Measurements from ENCODE around the gene CCL19.
"Not testable (repeated sequence)": the region's sequence is repeated elsewhere in the genome, so short reads cannot be mapped to it uniquely, and the experiment has no call there.

The CCL19 gene

DNA sequence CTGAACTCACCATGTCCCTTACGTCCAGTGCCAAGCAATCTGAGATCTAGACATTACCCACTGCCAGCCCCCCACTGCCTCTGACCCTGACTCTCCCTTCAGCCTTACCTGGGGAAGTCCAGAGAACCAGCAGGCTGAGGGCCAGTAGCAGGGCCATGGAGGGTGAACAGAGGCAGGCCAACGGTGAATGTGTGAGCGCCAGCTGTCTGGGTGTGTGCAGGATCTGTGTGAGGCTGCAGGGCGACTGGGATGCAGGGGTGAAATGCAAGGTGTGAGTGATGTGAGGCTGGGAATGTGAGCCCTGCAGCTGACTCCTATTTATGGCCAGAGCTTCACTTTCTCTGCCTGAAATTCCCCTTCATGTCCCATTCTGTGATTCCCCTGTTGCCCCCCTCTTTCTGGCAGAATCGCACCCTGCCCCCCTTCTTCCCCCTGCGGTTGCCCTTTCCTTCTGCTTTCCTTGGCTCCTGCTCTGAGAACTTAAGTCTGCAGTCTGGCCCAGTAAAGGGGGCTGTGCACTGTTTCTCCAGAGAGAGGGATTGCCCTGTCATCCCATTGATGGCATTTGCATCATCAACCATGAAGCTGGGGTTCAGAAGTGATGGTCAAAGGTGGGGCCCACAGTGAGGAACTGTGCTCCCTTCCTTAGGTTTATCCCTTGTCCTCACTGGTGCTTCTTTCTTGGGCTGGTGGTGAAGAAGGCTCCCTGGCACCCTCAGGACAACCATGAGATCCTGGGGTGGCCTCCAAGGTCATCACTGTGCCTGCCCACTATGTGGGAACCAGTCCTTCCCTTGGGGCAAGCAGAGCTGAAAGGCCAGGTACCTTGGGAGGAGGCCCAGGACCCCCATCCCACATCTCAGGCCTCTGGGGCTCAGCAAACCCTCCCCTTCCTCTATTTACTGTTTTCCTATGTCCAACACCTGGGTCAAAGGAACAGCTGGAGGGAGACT, at the start of gene CCL19:
Gene CCL19 (minus strand): TSS at position 294 of the 953 bp plus-strand sequence. CDS start 137 bp downstream, at position 157.
- DNase-seq: no peak

DNA sequence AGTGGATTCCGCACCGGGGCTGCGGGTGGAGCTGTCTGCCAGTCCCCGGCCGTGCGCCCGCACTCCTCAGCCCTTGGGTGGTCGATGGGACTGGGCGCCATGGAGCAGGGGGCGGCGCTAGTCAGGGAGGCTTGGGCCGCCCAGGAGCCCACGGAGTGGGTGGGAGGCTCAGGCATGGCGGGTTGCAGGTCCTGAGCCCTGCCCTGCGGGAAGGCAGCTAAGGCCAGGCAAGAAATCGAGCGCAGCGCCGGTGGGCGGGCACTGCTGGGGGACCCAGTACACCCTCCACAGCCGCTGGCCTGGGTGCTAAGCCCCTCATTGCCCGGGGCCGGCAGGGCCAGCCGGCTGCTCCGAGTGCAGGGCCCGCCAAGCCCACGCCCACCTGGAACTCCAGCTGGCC, 49.1 kb upstream of the CCL19 start:
- not testable (repeated sequence) for DNase-seq

DNA sequence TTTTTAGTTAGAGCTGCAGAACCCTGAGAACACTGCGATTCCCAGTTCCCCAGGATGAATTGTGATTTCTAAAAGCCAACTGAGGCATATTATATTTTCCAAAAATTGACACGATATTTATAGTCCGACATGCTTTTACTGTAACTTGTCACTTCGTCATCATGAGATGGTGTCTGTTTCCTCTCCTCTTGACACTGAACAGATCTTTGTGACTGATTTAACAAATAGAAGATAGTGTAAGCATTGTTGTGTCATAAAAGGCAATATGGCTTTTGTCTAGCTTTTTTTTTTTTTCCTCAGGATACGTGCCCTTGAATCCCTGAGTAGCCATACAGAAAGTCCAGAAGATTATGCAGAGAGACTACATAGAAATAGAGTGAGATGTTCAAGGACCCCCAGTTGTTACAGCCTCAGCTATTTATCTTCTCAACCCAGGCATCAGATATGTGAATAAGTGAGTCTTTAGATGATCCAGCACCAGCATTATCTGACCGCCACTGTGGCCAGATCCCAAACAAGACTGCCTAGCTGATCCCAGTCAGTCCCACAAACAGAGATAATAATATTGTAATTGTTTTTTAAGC, 46.7 kb upstream of the CCL19 start:
- no peak for DNase-seq

DNA sequence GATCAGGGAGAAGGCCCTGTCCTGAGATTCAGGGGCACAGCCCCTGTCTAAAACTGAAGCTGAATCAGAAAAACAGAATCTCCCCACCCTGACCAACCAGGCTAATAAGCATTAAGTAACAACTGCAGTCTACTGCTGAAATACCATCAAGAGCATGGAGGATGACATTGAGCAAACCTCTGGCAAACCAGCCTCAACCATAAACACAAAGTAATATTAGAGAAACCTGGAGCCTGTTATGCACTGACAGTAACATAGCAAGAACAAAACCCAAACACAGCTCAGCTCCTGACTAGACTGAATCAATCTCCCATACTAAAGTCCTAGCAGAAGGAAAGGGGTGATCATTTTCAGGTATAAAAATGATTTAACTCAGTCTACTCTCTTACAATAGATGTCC, 43.6 kb upstream of the CCL19 start:
- DNase-seq: no peak

DNA sequence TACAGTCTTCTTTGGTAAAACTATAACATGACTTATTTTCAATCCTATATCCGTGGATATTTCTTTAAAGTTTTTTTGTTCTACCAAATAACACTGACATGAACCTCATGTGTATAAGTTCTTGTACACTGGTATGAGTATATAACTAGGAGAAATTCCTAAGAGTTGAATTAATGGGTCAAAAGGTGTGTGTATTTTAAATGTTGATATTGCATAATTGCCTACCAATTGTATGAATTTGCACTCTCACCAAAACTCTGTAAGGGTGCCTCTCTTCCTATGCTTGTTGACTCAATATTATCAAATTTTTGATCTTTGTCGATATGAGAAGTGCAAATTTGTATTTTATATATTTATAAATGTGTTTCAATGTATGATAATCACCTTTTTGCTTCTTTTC, 41.8 kb upstream of the CCL19 start:
- no peak for DNase-seq

DNA sequence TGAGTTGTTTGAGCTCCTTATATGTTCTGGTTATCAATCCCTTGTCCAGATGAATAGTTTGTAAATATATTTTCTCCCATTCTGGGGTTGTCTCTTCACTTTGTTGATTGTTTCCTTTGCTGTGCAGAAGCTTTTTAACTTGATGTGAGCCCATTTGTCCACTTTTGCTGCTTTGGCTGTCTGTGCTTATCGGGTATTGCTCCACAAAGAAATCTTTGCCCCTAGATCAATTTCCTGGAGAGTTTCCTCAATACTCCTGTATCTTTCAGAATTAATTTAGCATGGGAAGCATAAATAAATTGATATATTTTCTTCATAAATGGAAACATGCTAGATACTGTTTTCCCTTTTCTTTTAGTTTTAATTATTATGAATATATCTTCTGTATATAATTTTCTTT, 41.4 kb upstream of the CCL19 start:
- DNase-seq: no peak

DNA sequence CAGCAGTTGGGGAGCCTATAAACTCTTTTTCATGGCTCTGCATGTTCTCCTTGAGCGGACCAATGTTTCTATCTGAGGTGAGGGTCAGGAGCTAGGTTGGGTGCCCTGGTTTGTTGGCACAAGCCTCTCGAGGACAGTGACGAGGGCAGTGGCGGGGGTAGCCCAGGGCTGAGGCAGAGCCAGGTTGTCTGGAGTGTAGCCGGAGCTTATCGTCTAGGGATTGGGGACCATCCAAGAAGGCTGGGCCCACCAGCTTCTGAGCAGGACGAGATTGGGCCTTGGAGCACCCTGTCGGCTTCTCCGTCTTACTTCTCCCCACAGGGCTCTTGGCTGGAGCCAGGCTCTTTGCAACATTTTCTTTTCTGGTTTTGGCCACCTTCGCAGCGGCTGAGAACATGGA, 32.1 kb upstream of the CCL19 start:
- no peak for DNase-seq

DNA sequence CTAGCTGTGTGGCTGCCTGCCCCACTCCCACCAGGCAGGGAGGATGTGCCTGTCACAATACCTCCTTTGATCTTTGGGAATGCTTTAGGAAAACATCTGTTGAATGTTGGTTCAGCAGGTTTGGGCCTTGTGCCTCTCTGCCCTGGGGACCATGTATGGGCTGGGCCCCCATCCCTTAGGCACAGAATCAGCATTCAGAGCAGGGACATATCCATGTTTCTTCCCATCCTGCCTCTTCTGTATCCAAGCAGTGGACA, 28.6 kb upstream of the CCL19 start:
- not testable (repeated sequence) for DNase-seq

DNA sequence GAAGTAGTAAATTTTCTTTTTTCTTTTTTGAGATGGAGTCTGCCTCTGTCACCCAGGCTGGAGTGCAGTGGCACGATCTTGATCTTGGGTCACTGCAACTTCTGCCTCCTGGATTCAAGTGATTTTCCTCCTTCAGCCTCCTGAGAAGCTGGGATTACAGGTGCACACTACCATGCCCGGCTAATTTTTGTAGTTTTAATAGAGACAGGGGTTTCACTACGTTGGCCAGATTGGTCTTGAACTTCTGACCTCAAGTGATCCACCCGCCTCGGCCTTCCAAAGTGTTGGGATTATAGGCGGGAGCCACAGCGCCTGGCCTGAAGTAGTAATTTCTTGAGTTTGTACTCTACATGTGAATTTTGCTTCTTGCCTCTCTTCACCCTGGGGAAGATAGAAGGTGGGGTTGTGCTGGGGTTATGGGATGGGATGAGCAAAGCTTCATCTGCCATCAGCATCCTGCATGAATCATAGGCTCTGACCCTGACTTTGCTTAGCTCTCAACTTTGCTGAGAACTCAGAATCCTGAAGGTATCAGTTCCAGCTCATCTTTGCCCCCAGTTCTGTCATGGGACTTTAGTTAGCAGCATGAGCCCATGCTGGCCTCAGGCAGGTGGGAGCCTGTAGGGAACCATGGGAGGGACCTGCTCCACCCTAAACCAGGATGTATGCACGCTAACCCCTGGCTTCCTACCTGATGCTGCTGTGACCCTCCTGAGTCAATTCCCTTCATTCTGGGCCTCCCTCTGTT, 28.1 kb upstream of the CCL19 start:
- DNase-seq: no peak

DNA sequence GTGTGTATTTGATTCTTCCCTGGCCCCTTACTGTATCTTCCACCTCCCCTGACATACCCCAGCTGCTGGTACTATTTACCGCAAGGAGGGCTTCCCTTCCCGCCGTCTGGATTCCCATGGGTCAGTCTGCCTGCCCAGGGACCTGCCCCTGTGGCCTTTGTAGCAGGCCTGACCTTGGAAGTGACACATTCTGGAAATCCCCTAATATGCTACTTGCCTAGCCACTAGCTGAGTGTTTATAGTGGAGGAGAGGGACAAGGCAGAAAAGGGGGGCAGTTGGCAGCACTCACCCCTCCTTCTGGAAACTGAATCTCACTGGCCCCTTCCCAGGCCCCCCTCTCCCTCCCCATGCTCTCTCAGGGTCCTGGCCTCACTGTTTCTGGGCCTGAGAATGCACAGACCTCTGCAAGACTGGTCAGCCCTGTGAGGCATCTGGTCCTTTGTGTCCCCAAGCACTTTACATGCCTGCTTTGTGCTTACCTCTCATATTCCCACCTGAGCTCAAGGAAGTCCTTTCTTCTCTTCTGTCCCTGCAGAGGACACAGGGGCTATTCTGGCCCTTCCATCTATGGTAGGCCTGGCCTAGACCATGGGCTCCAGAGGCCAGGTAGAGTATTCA, 27.0 kb upstream of the CCL19 start:
- DNase-seq: no peak

DNA sequence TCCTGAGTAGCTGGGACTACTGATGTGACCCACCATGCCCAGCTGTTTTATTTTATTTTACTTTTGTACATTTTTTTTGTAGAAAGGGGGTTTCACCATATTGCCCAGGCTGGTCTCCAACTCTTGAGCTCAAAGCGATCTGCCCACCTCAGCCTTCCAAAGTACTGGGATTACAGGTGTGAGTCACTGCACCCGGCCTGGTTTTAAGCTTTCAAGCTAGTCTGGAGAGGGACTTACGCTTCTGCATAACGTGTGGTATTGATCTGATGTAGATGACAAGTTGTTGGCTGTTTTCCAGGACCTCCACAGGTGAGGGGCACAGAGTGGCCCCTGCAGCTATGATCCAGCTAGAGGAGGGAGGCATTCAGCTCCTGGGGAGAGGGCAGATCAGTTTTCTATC, 25.6 kb upstream of the CCL19 start:
- no peak for DNase-seq

DNA sequence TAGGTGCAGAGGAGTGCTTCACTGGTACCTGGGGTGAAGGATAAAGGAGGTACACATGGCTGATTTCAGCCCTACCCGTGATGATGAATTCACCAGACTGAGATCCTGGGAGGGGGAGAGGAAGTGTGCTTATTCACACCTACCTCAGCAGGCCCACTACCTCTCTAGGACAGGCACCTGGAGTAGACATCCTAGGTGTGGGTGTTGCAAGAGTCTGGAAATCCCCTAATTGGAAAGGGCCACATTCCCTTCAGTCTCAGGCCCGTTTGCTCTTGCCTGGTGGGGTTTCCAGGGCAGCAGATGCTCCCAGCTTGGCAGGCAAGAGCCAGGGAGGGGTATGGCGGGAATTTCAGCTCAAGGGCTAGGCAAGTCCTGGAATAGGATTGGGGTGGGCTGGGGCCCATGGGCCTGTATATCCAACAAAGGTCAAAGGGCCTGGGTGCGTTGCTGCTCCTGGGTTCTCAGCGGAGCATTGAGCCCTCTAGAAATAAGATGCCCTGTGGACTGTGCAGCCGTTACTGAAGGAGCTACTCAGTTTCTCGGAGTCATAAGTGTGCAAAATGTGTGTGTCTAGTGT, 24.7 kb upstream of the CCL19 start:
- no peak for DNase-seq

DNA sequence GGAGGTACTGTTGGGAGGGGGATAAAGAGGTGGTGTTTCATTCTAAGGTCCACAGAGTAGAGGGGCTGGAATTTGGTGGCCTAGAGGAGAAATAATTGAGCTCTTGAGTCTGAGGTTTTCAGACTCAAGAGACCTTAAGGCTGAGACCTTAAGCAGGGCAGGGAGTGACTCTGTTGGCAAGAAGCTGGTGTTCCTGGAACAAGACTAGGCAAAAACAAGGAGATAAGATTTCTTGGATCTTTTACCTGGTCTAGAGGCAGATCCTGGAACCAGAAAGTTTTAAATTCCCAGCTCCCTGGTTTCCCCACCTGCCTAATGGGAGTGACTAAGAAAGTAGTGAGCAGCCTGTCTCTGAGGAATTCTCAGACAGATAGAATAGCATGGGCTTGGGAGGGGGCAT, 22.9 kb upstream of the CCL19 start:
- no peak for DNase-seq

DNA sequence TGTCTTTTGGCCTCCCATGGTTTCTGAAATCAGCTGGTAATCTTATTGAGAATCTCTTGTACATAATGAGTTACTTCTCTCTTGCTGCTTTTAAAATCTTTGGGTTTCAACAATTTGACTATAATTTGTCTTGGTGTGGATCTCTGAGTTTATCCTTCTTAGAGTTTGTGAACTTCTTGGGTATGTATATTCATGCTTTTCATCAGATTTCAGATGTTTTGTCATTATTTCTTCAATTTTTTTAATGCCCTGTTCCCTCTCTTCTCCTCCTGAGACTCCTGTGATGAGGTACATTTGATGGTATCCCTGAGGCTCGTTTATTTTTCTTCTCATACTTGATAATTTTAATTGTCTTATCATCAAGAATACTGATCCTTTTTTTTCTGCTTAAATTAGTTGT, 21.1 kb upstream of the CCL19 start:
- DNase-seq: no peak

DNA sequence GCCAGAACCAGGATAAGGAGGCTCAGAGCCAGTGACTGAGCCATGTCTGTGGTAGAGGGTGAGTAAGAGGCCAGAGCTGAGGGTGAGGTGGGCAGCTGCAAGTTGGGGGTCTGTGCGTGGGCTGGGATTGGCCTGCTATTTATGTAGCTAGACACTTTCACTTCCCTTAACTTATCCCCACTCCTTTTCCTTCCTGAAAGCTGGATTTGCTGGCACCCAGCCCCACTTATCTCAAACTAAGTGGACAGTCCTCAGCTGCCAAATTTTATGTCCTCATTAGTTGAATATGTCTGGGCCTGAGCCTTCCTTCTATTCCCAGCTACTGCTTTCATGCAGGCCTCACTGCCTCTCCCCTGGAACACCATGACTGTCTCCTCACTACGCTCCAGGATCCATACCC, 18.9 kb upstream of the CCL19 start, which contains the start of gene CCL21:
Gene CCL21 (minus strand): TSS at position 114 of the 400 bp plus-strand sequence. CDS start 70 bp downstream, at position 44.
- no peak for DNase-seq

DNA sequence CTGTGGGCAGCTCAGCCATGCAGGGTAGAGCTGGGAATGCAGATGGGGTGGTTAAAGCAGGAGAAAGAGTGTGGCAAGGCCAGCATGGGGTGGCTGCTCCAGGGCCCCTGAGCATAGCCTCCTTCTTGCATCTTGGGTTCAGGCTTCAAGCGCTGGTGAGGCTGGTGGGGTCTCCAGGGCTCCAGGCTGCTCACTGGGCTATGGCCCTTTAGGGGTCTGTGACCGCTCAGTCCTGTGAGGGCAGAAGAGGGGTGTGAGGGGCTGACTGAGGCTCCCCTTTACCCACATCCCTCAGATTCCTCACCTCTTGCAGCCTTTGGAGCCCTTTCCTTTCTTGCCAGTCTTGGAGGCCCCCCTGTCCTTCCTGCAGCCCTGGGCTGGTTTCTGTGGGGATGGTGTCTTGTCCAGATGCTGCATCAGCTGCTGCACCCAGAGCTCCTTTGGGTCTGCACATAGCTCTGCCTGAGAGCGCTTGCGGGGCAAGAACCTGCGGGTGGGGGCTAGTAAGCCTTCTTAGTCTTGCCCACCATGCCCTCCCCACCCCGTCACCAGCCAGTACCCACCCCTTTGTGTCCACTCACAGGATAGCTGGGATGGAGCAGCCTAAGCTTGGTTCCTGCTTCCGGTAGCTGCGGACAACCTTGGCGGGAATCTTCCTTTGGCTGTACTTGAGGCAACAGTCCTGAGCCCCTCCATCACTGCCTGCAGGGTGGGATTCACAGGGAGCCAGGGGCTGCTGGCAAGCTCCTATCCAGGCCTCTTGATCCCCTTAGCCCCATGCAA, 18.3 kb upstream of the CCL19 start:
- no peak for DNase-seq

DNA sequence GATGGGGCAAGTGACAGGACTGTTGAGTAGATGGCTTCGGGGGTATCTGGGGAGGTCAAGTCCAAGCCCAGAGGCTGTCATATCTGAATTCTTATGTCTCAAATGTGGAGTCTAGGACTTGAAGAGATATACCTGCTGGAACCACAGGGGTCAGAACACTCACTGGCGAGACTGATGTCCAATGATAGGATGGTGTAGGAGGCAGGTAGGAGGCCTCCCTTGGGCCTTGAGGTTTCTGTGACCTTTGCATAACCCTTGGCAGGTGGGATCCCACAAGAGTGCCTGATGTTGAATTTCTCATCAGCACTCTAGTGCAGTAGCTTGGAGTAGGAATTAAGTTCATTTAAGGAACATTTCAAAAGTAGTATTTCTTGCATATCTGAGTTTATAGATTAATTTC, 16.1 kb upstream of the CCL19 start:
- no peak for DNase-seq

DNA sequence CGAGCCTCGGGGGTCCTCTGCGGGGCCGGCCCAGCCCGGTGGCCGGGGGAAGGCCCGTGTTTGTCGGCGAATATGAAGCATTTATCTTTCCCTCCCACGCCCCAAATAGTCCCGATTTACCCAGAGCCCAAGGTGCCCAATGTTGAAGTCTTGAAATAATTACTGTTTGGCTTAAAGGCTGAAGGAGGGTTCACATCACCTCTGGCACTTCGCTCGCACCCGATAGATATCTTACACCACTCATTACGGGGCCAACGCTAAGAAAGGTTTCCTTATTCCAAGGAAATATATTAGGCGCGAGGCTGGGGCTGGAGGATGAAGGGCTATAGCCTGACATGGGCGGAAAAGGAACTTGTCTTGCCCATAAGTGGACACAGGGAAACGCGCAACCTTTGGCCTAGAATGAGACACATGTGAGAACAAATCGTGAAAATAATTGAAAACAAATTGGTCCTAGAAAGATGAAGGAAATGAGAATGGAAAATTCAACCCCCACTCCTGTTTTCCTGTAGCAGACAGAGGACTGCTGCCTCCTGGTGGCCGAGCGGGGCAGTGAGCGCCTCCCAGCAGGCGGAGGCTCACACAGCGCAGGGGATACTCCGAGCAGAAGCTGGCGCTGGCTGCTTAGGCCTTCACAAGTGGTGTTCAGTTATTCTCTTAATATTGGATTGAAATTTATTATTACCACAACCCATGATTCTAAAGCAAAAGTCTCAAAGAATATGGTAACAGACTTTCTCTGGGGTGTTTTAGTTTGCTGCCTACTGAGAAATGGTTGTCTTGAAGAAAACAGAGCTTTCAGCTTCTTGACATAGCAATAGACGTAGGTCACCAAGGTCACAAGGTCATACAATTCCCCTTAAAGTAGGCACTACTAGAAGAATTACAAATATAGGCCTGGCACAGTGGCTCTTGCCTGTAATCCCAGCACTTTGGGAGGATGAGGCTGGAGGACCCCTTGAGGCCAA, 11.0 kb upstream of the CCL19 start:
- DNase-seq: peak; percentile 78

DNA sequence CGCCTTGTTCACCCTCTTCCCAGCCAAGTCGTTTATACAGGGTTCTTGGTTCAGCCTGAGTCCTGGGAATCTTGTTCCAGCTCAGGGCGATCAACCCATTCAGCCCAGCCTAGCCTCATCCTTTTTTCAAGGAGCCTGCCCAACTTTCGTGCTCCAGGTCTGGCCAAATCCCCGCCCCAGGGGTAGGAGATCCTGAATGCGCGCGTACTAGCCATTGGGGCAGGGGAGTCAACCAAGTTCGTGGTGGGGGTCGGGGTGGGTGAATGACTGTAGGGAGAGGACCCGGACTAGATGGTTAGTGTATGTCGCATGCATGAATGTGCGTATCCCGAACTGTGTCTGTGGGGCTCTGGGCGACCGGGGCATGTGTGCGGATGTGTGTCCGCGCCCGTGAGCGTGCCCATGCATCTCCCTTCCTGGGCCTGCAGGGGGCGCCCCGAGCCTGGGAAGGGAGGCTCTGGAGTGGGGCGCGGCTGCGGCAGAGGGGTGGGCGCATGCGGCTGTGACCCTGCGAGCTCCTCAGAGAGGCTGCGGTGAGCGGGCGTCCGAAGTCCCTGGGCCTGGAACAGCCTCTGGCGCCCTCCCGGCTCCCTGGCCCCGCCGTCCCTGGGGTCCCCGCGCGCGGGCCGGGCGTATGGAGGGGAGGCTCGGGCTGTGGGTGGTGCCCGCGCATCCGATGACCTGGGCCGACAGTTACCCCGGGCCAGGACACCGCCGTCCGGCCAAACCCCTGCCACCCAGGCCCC, 10.1 kb upstream of the CCL19 start:
- peak; percentile 68 for DNase-seq

DNA sequence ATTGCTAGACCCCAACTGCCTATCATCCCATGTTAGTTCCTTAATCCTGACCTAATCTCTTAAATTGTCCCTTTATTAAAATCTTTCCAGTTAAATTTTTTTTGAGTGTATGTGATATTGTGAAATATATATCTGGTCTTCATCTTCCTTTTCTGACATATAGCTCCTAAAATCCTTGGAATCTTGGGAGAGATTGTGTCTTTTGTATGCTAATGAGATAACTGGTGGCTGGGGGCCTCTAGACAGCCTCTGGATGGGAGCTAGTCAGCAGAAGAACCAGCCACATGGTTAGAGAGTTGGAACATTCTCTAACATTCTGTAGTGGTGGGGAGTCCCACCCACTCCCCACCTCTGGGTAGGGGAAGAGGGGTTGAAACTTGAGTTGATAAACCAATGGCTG, 3.7 kb upstream of the CCL19 start:
- no peak for DNase-seq
